Panc1 (cell line): ENCODE measurements around the gene COL1A1. TPM values are rescaled to one million over a fixed set of nuclear protein-coding genes. Genes with fewer than 3 reads are reported as not detected.

Experiments used
- ATAC-seq: fragments of 200-7000 bp; cut with Tn5 transposase; 2 replicates; pipeline ENCODE4 v1.9.1; 2020; ENCODE audit warnings: mild to moderate bottlenecking, moderate library complexity
- BruUV-seq: library from RNA; stranded (reverse); fragments of 400-500 nt; replicated peaks from 2 replicates; lab custom pipeline; 2021; lab: Mats Ljungman, UMichigan
- CTCF ChIA-PET: fragments of 300-600 bp; sonication (Branson Sonifier 250); formaldehyde crosslinking; loops from one replicate; lab custom pipeline; 2022; ENCODE audit warnings: antibody characterized with exemption; lab: Charles Lee
- POLR2A ChIA-PET: fragments of 300-600 bp; sonication (Branson Sonifier 250); formaldehyde crosslinking; loops from one replicate; lab custom pipeline; 2022; ENCODE audit warnings: antibody characterized with exemption; lab: Charles Lee
- DNase-seq: peaks from one replicate; pipeline ENCODE4 v3.0.0-alpha.2; 2010; ENCODE audit warnings: low read depth, low spot score
- H3K27ac ChIP-seq: 2 replicates; pipeline ENCODE4 v1.5.1; 2011; ENCODE audit warnings: mild to moderate bottlenecking, low read length, inconsistent platforms
- H3K27me3 ChIP-seq: fragments of 200-500 bp; sonication (Bioruptor generic); 2 replicates; pipeline ENCODE4 v1.6.0; 2014; ENCODE audit warnings: low read length, inconsistent platforms; ENCODE audit not compliant: control insufficient read depth, insufficient read depth
- H3K36me3 ChIP-seq: fragments of 200-500 bp; sonication (Bioruptor generic); 2 replicates; pipeline ENCODE4 v1.5.1; 2014; ENCODE audit warnings: inconsistent platforms, mild to moderate bottlenecking, low read length, moderate library complexity; ENCODE audit not compliant: control insufficient read depth, insufficient read depth
- H3K4me1 ChIP-seq: 2 replicates; pipeline ENCODE4 v1.5.1; 2011; ENCODE audit warnings: inconsistent platforms, mild to moderate bottlenecking, low read length, moderate library complexity; ENCODE audit not compliant: control insufficient read depth, insufficient read depth
- H3K4me3 ChIP-seq, 2 experiments: 2 replicates each; pipeline ENCODE4 v1.5.1; 2011 to 2012; ENCODE audit warnings: low read depth in 2 of 2, low read length in 2 of 2, mild to moderate bottlenecking in 2 of 2, inconsistent platforms in 1 of 2, moderate library complexity in 1 of 2
- H3K9me3 ChIP-seq: fragments of 200-500 bp; sonication (Bioruptor generic); 2 replicates; pipeline ENCODE4 v1.5.1; 2014; ENCODE audit warnings: low read depth, mild to moderate bottlenecking, inconsistent platforms, low read length, moderate library complexity; ENCODE audit not compliant: control insufficient read depth, insufficient read depth
- POLR2AphosphoS5 ChIP-seq: IDR thresholded peaks from 2 replicates; pipeline ENCODE4 v1.6.1; 2012; ENCODE audit warnings: mild to moderate bottlenecking, low read depth, low read length, moderate library complexity
- TCF7L2 ChIP-seq: IDR thresholded peaks from 2 replicates; pipeline ENCODE4 v1.6.1; 2011; ENCODE audit warnings: mild to moderate bottlenecking, low read depth, low read length, inconsistent platforms
- in situ Hi-C: cut with HindIII; loops from 2 replicates; pipeline ENCODE4 v1.10.0; 2016; ENCODE audit warnings: low sequenced_read_pairs, low pct_unique_long_range_greater_than_20kb
- intact Hi-C: fragments of 100-400 bp; cut with micrococcal nuclease; formaldehyde crosslinking; loops from one replicate; pipeline ENCODE4 v1.10.0; 2022; ENCODE audit not compliant: unreplicated experiment
- total RNA-seq: library from RNA; stranded (reverse); gene quantifications from one replicate; pipeline ENCODE4 v1.2.1, GENCODE V29; 2021; ENCODE audit not compliant: unreplicated experiment
- TF ChIP-seq, protein P1 (sequence below), 2 experiments: IDR thresholded peaks; 2 replicates each; pipeline ENCODE4 v1.6.1; 2011 to 2012; ENCODE audit warnings: low read depth in 2 of 2, control low read depth in 1 of 2, low read length in 1 of 2, mild to moderate bottlenecking in 1 of 2, moderate library complexity in 1 of 2; ENCODE audit not compliant: insufficient read depth in 1 of 2

COL1A1 gene
- total RNA-seq, 1 experiment from 2014 or later = 52.7 TPM

GRCh38 chr17:50164697-50164988, 36.8 kb downstream of the COL1A1 start:
- DNase-seq (no peak), ATAC-seq (no peak)
- BruUV-seq = no TSS peak
- H3K36me3 ChIP-seq = no peaks in the 10 kb centered on the region
- in situ Hi-C loops = no loop called here
- CTCF ChIA-PET = interaction anchor here (1.2 kb wide), 1 partner anchor 156 kb away, joined by 3 read pairs; no protein-coding TSS in a partner anchor
- TF ChIP-seq, protein P1, sequence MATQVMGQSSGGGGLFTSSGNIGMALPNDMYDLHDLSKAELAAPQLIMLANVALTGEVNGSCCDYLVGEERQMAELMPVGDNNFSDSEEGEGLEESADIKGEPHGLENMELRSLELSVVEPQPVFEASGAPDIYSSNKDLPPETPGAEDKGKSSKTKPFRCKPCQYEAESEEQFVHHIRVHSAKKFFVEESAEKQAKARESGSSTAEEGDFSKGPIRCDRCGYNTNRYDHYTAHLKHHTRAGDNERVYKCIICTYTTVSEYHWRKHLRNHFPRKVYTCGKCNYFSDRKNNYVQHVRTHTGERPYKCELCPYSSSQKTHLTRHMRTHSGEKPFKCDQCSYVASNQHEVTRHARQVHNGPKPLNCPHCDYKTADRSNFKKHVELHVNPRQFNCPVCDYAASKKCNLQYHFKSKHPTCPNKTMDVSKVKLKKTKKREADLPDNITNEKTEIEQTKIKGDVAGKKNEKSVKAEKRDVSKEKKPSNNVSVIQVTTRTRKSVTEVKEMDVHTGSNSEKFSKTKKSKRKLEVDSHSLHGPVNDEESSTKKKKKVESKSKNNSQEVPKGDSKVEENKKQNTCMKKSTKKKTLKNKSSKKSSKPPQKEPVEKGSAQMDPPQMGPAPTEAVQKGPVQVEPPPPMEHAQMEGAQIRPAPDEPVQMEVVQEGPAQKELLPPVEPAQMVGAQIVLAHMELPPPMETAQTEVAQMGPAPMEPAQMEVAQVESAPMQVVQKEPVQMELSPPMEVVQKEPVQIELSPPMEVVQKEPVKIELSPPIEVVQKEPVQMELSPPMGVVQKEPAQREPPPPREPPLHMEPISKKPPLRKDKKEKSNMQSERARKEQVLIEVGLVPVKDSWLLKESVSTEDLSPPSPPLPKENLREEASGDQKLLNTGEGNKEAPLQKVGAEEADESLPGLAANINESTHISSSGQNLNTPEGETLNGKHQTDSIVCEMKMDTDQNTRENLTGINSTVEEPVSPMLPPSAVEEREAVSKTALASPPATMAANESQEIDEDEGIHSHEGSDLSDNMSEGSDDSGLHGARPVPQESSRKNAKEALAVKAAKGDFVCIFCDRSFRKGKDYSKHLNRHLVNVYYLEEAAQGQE (IDR thresholded peaks at IDR 0.05; ENCODE audit: insufficient read depth in 1 of 2, low read depth in 2 of 2, low read length in 1 of 2) = no peak
- no peak for TF ChIP-seq TCF7L2
- H3K4me1 ChIP-seq = peaks cover 5% of the 10 kb centered on the region; the same call in 1 of the 2 replicates
- no peaks in the 10 kb centered on the region for H3K27me3 ChIP-seq
- intact Hi-C loops = no loop called here
- POLR2A ChIA-PET = no interaction called here
- H3K9me3 ChIP-seq = no peaks in the 10 kb centered on the region
- no peak overlapping the region for H3K27ac ChIP-seq
- H3K4me3 ChIP-seq = no peak overlapping the region

GRCh38 chr17:50163843-50164696, 37.4 kb downstream of the COL1A1 start:
- TF ChIP-seq, protein P1 (IDR thresholded peaks at IDR 0.05; ENCODE audit: insufficient read depth in 1 of 2, low read depth in 2 of 2, low read length in 1 of 2) = no peak
- no peak for TF ChIP-seq POLR2AphosphoS5
- no peak for TF ChIP-seq TCF7L2
- Histone ChIP-seq H3K4me3 (no peak overlapping the region), H3K4me1 (peaks cover 3% of the 10 kb centered on the region; the same call in 1 of the 2 replicates), H3K9me3 (no peaks in the 10 kb centered on the region), H3K27me3 (no peaks in the 10 kb centered on the region), H3K36me3 (no peaks in the 10 kb centered on the region), H3K27ac (no peak overlapping the region)
- ChIA-PET POLR2A (interaction anchor here (0.9 kb wide), 1 partner anchor 31 kb away, joined by 3 read pairs; no protein-coding TSS in a partner anchor), CTCF (interaction anchor here (1.2 kb wide), 1 partner anchor 156 kb away, joined by 3 read pairs; no protein-coding TSS in a partner anchor)
- ATAC-seq = no peak
- in situ Hi-C loops (no loop called here), intact Hi-C loops (no loop called here)
- no peak for DNase-seq
- no TSS peak for BruUV-seq
